Endothelial cell of umbilical vein (primary cell): ENCODE results near the gene SEL1L2. TPM values are rescaled to one million over a fixed set of nuclear protein-coding genes. Genes with fewer than 3 reads are reported as not detected.

Experiments
- BruUV-seq: library from RNA; stranded (reverse); fragments of 400-500 nt; replicated peaks from 2 replicates; lab custom pipeline; 2021; lab: Mats Ljungman, UMichigan
- CTCF ChIA-PET: fragments of 300-600, 350-600 bp; sonication (Branson Sonifier 250); formaldehyde crosslinking; loops from one replicate; lab custom pipeline; 2021; ENCODE audit warnings: antibody characterized with exemption, inconsistent platforms; lab: Charles Lee
- POLR2A ChIA-PET: fragments of 300-600, 350-600 bp; sonication (Branson Sonifier 250); formaldehyde crosslinking; loops from one replicate; lab custom pipeline; 2021; ENCODE audit warnings: antibody characterized with exemption, inconsistent platforms; lab: Charles Lee
- DNase-seq: peaks from one replicate; pipeline ENCODE4 v3.0.0-alpha.2; 2011; ENCODE audit warnings: low read depth, low spot score
- FAIRE-seq: peaks from 2 replicates; lab custom pipeline; 2011; peaks lifted over from hg19 to GRCh38; lab: Jason Lieb, UNC
- H2AFZ ChIP-seq: 2 replicates; pipeline ENCODE4 v1.6.0; 2012; ENCODE audit warnings: low read depth, low read length, control low read depth, inconsistent platforms
- H3K27ac ChIP-seq: 2 replicates; pipeline ENCODE4 v1.5.1; 2011; ENCODE audit warnings: low read depth, mild to moderate bottlenecking, control low read depth, low read length, moderate library complexity; ENCODE audit not compliant: insufficient read depth
- H3K27me3 ChIP-seq, 2 experiments: 2 replicates each; pipeline versions ENCODE4 v1.6.0 to v1.6.1; 2011; ENCODE audit warnings: low read length in 2 of 2, mixed read lengths in 1 of 2; ENCODE audit not compliant: control insufficient read depth in 2 of 2, insufficient read depth in 2 of 2
- H3K36me3 ChIP-seq, 2 experiments: 2 replicates in 1 of 2; 3 replicates in 1 of 2; pipeline ENCODE4 v1.5.1; 2011; ENCODE audit warnings: low read length in 2 of 2, mild to moderate bottlenecking in 1 of 2, moderate library complexity in 1 of 2; ENCODE audit not compliant: control insufficient read depth in 2 of 2, insufficient read depth in 2 of 2; ENCODE audit errors: extremely low read depth in 1 of 2
- H3K4me1 ChIP-seq: 3 replicates; pipeline ENCODE4 v1.5.1; 2011; ENCODE audit warnings: mild to moderate bottlenecking, low read length; ENCODE audit not compliant: control insufficient read depth, insufficient read depth; ENCODE audit errors: extremely low read depth
- H3K4me2 ChIP-seq: 2 replicates; pipeline ENCODE4 v1.6.1; 2011; ENCODE audit warnings: low read length, control low read depth, mixed read lengths; ENCODE audit not compliant: insufficient read depth
- H3K4me3 ChIP-seq, 3 experiments: fragments of 200-600 bp in 1 of 3; sonication (generic), shearing (Covaris generic) in 1 of 3; replicated peaks in 1 of 3; 2 replicates each; pipeline ENCODE4 v1.5.1; 2011 to 2016; ENCODE audit warnings: control low read depth in 3 of 3, low read length in 3 of 3, mild to moderate bottlenecking in 2 of 3, inconsistent platforms in 1 of 3, low read depth in 1 of 3, moderate library complexity in 1 of 3; ENCODE audit not compliant: insufficient read depth in 1 of 3
- H3K79me2 ChIP-seq: 2 replicates; pipeline ENCODE4 v1.6.0; 2012; ENCODE audit warnings: low read length, inconsistent platforms; ENCODE audit not compliant: control insufficient read depth, insufficient read depth
- H3K9ac ChIP-seq: replicated peaks from 2 replicates; pipeline ENCODE3; 2011; ENCODE audit warnings: low read length, control low read depth; ENCODE audit not compliant: insufficient read depth; ENCODE audit errors: extremely low read depth
- H3K9me1 ChIP-seq: replicated peaks from 3 replicates; pipeline ENCODE4 v1.6.0; 2011; ENCODE audit warnings: mild to moderate bottlenecking, low read length; ENCODE audit not compliant: control insufficient read depth, insufficient read depth; ENCODE audit errors: extremely low read depth
- H3K9me3 ChIP-seq: replicated peaks from 2 replicates; pipeline ENCODE4 v1.5.1; 2012; ENCODE audit warnings: low read length, inconsistent platforms; ENCODE audit not compliant: control insufficient read depth, insufficient read depth
- H4K20me1 ChIP-seq: replicated peaks from 2 replicates; pipeline ENCODE3; 2011; ENCODE audit warnings: mild to moderate bottlenecking, low read length; ENCODE audit not compliant: control insufficient read depth, insufficient read depth; ENCODE audit errors: extremely low read depth
- CTCF ChIP-seq, 2 donors: IDR thresholded peaks; 1 replicate in 1 of 2; 2 replicates in 1 of 2; pipeline ENCODE4 v1.5.1; 2011; ENCODE audit warnings: low read length in 2 of 2, mild to moderate bottlenecking in 2 of 2, moderate library complexity in 2 of 2, control low read depth in 1 of 2, inconsistent platforms in 1 of 2, low read depth in 1 of 2; ENCODE audit not compliant: insufficient read depth in 1 of 2; ENCODE audit errors: extremely low read depth in 1 of 2
- EZH2 ChIP-seq: IDR thresholded peaks from 2 replicates; pipeline ENCODE4 v1.6.1; 2012; ENCODE audit warnings: borderline replicate concordance, low read depth, mild to moderate bottlenecking, moderate library complexity, low read length, inconsistent platforms; ENCODE audit not compliant: severe bottlenecking
- FOS ChIP-seq: IDR thresholded peaks from 2 replicates; pipeline ENCODE4 v1.6.1; 2011; ENCODE audit warnings: mild to moderate bottlenecking, low read length, moderate library complexity, borderline replicate concordance; ENCODE audit not compliant: insufficient read depth
- GATA2 ChIP-seq: IDR thresholded peaks from 2 replicates; pipeline ENCODE4 v1.7.0; 2011; ENCODE audit warnings: low read depth, mild to moderate bottlenecking, moderate library complexity, mixed read lengths, low read length; ENCODE audit not compliant: insufficient read length, insufficient read depth
- JUN ChIP-seq: IDR thresholded peaks from 2 replicates; pipeline ENCODE4 v1.6.1; 2011; ENCODE audit warnings: borderline replicate concordance, low read depth; ENCODE audit not compliant: insufficient read length, insufficient read depth
- MAX ChIP-seq: IDR thresholded peaks from 2 replicates; pipeline ENCODE4 v1.6.1; 2011; ENCODE audit not compliant: insufficient read depth, insufficient read length
- MYC ChIP-seq: IDR thresholded peaks from one replicate; pipeline ENCODE4 v1.6.1; 2011; ENCODE audit warnings: mild to moderate bottlenecking, low read depth, low read length
- POLR2A ChIP-seq: IDR thresholded peaks from 2 replicates; pipeline ENCODE4 v1.6.1; 2012; ENCODE audit warnings: low read depth, mild to moderate bottlenecking, control low read depth, low read length
- POLR2AphosphoS5 ChIP-seq: IDR thresholded peaks from 2 replicates; pipeline ENCODE4 v1.6.1; 2012; ENCODE audit warnings: low read depth, mild to moderate bottlenecking, control low read depth, low read length, moderate library complexity; ENCODE audit not compliant: insufficient read depth
- dilution Hi-C: fragments of 300-500 bp; cut with MboI; formaldehyde crosslinking; loops from one replicate; pipeline ENCODE4 v1.15.0; 2019; ENCODE audit warnings: low sequenced_read_pairs; ENCODE audit not compliant: extremely low pct_ligation_motif_present
- intact Hi-C: fragments of 100-400 bp; cut with micrococcal nuclease; formaldehyde crosslinking; loops from one replicate; pipeline ENCODE4 v1.10.0; 2022
- polyA plus RNA-seq, 4 experiments: library from polyadenylated mRNA; depleted of rRNA in 3 of 4; stranded (reverse) in 3 of 4; unstranded in 1 of 4; fragments of >200 nt; gene quantifications; 2 replicates each; pipeline versions ENCODE4 v1.2.1 to v1.2.3, GENCODE V29; 2011 to 2012; ENCODE audit warnings: missing spikeins in 1 of 4
- total RNA-seq: library from RNA; stranded (reverse); gene quantifications from 2 replicates; pipeline ENCODE4 v1.2.3, GENCODE V29; 2021

SEL1L2 gene
- total and polyA plus RNA-seq, 2 donors (not counting 3 experiments of a cell fraction or from before 2014, with no cell fraction given): not detected

DNA sequence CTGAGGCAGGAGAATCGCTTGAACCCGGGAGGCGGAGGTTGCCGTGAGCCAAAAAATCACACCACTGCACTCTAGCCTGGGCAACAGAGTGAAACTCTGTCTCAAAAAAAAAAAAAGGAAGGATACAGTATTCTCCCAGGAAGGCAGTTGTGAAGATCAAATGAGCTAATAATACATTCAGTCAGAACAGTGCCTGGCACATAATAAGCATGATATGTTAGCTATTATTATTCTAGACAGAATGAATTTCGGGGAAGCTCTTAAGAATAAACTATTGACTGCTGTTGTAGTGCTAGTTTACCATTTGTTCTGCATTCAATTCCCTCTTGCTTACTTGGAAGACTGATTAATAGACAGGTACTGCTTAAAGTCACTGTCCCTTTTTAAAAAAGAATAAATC lies 164.9 kb downstream of the SEL1L2 start:
- Histone ChIP-seq H2AFZ (no peak overlapping the region), H3K4me3 (no peak overlapping the region), H3K9me3 (no peaks in the 10 kb centered on the region), H3K79me2 (no peaks in the 10 kb centered on the region), H3K27me3 (peaks cover 2 to 4% of the 10 kb centered on the region in 2 experiments), H3K9me1 (no peaks in the 10 kb centered on the region), H3K27ac (no peak overlapping the region), H3K36me3 (no peaks in the 10 kb centered on the region), H3K9ac (no peak overlapping the region), H3K4me2 (no peak overlapping the region), H3K4me1 (no peaks in the 10 kb centered on the region), H4K20me1 (no peaks in the 10 kb centered on the region)
- FAIRE-seq (no peak), DNase-seq (no peak)
- dilution Hi-C loops (no loop called here), intact Hi-C loops (no loop called here)
- CTCF ChIA-PET: interaction anchor here (1.3 to 2.1 kb wide), 2 partner anchors 9 to 229 kb away, joined by 4 to 8 read pairs; no protein-coding TSS in a partner anchor
- BruUV-seq: no TSS peak
- TF ChIP-seq POLR2A: no peak
- TF ChIP-seq MYC: no peak
- no peak for TF ChIP-seq POLR2AphosphoS5
- TF ChIP-seq GATA2: no peak
- no peak for TF ChIP-seq JUN
- TF ChIP-seq CTCF (IDR thresholded peaks at IDR 0.05; ENCODE audit: extremely low read depth in 1 of 2, insufficient read depth in 1 of 2, low read depth in 1 of 2, low read length in 2 of 2): no peak
- no peak for TF ChIP-seq FOS
- no peak for TF ChIP-seq MAX
- no peak for TF ChIP-seq EZH2
- POLR2A ChIA-PET: no interaction called here
